Muscle layer of duodenum (tissue), 2 donors: ENCODE data around the gene GJA9.
"Not testable (repeated sequence)": the region's sequence is repeated elsewhere in the genome, so short reads cannot be mapped to it uniquely, and the experiment has no call there.

ENCODE experiments used
- H3K27ac ChIP-seq: one replicate; pipeline ENCODE4 v1.7.0; 2013; ENCODE audit warnings: mild to moderate bottlenecking, low read length
- H3K27me3 ChIP-seq: one replicate; pipeline ENCODE4 v1.7.0; 2013; ENCODE audit warnings: low read depth, mild to moderate bottlenecking, control low read depth, low read length
- H3K36me3 ChIP-seq, 2 donors: one replicate each; pipeline ENCODE4 v1.7.0; 2013; ENCODE audit warnings: low read length in 2 of 2, control low read depth in 1 of 2, mild to moderate bottlenecking in 1 of 2; ENCODE audit not compliant: insufficient read depth in 2 of 2, control insufficient read depth in 1 of 2
- H3K4me1 ChIP-seq, 2 donors: one replicate each; pipeline ENCODE4 v1.7.0; 2013; ENCODE audit warnings: low read length in 2 of 2, mild to moderate bottlenecking in 2 of 2, control low read depth in 1 of 2, moderate library complexity in 1 of 2; ENCODE audit not compliant: insufficient read depth in 2 of 2, control insufficient read depth in 1 of 2
- H3K4me3 ChIP-seq, 2 donors: one replicate each; pipeline ENCODE4 v1.7.0; 2013; ENCODE audit warnings: low read length in 2 of 2, low read depth in 1 of 2, mild to moderate bottlenecking in 1 of 2
- H3K9me3 ChIP-seq, 2 donors: one replicate each; pipeline ENCODE4 v1.7.0; 2013; ENCODE audit warnings: low read length in 2 of 2, control low read depth in 1 of 2, mild to moderate bottlenecking in 1 of 2; ENCODE audit not compliant: control insufficient read depth in 1 of 2
- donor health status: healthy.

GJA9 gene

DNA sequence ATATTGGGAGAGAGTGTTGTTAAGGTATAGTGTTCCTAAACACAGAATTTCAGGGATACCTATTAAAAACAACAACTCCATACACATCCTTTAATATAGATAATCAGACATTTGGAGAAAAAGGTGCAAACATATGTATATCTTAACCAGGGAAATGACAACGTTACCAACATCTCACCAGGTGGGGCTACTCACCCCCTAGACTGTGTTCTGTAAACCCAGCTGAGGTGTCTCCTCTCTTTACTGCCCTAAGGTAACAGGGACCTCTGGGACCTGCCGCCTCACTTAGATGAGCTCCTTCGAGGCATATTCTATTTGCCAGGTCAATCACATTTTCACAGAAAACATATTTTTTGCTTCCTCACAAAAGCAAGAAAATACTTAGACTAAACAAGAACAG, 35.2 kb downstream of the GJA9 start:
- Histone ChIP-seq H3K27me3 (no peaks in the 10 kb centered on the region), H3K27ac (no peak overlapping the region), H3K4me3 (no peak overlapping the region), H3K36me3 (peaks cover 36 to 51% of the 10 kb centered on the region in 2 donors), H3K4me1 (no peaks in the 10 kb centered on the region), H3K9me3 (no peaks in the 10 kb centered on the region)

DNA sequence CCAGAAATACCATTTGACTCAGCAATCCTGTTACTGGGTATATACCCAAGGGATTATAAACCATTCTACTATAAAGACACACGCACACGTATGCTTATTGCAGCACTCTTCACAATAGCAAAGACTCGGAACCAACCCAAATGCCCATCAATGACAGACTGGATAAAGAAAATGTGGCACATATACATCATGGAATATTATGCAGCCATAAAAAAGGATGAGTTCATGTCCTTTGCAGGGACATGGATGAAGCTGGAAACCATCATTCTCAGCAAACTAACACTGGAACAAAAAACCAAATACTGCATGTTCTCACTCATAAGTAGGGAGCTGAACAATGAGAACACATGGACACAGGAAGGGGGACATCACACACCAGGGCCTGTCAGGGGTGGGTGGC, 36.3 kb downstream of the GJA9 start:
- not testable (repeated sequence) for H3K4me3 ChIP-seq, H3K27me3 ChIP-seq, H3K27ac ChIP-seq, H3K9me3 ChIP-seq, H3K4me1 ChIP-seq
- H3K36me3 ChIP-seq: peaks cover 28 to 48% of the 10 kb centered on the region in 2 donors

DNA sequence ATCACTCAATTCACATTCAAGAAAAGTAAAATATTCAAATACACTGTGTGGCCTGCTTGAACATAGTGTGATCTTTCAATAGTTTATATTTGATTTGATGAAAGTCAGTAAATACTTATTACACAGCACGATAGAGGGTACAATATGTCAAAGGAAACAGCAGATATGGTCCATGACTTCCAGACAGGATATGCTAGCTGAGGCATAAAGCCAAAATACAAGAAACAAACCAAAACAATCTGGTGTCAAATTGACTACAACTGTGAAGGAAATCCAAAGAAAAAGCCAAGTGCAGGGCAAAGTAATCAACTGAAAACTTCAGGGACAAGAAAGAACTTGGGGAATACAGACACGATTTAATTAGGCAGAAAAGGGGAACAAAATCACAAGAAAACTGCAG, 41.1 kb downstream of the GJA9 start:
- peaks cover 27 to 37% of the 10 kb centered on the region in 2 donors for H3K36me3 ChIP-seq
- no peak overlapping the region for H3K27ac ChIP-seq
- no peak overlapping the region for H3K4me3 ChIP-seq
- no peaks in the 10 kb centered on the region for H3K27me3 ChIP-seq
- H3K9me3 ChIP-seq: no peaks in the 10 kb centered on the region
- no peaks in the 10 kb centered on the region for H3K4me1 ChIP-seq

DNA sequence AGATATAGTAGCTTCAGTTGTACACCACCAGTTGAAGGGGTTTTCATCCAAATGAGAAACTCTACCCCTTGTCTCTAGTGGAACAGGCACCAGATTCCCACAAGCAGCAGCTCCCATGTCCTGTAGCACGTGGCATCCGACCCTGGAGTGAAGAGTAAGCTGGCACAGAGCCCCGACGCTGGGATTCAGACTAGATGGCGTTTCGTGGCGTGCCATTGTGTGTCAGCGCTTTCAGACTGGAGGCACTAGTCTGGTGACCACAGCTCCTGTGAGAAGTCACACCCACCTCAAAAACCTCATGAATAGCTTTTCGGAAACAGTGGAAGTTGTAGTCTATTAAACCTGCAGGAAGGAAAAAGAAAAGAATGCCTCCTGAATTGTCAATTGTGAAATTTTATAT, 42.0 kb downstream of the GJA9 start:
- peaks cover 27 to 33% of the 10 kb centered on the region in 2 donors for H3K36me3 ChIP-seq
- H3K27me3 ChIP-seq: no peaks in the 10 kb centered on the region
- no peaks in the 10 kb centered on the region for H3K4me1 ChIP-seq
- H3K4me3 ChIP-seq: no peak overlapping the region
- no peak overlapping the region for H3K27ac ChIP-seq
- no peaks in the 10 kb centered on the region for H3K9me3 ChIP-seq

DNA sequence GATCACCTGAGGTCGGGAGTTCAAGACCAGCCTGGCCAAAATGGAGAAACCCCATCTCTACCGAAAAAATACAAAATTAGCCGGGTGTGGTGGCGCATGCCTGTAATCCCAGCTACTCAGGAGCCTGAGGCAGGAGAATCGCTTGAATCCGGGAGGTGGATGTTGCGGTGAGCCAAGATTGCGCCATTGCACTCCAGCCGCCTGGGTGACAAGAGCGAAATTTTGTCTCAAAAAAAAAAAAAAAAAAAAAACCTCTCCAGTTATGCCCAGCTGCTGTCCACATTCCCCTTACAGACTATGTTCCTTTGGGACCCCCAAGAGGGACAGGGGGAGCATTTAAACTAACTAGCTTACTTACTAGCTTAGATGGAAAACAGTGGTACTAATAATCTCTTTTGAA, 45.1 kb downstream of the GJA9 start:
- not testable (repeated sequence) for H3K4me1 ChIP-seq, H3K4me3 ChIP-seq, H3K27ac ChIP-seq, H3K27me3 ChIP-seq, H3K9me3 ChIP-seq
- peaks cover 15 to 21% of the 10 kb centered on the region in 2 donors for H3K36me3 ChIP-seq

DNA sequence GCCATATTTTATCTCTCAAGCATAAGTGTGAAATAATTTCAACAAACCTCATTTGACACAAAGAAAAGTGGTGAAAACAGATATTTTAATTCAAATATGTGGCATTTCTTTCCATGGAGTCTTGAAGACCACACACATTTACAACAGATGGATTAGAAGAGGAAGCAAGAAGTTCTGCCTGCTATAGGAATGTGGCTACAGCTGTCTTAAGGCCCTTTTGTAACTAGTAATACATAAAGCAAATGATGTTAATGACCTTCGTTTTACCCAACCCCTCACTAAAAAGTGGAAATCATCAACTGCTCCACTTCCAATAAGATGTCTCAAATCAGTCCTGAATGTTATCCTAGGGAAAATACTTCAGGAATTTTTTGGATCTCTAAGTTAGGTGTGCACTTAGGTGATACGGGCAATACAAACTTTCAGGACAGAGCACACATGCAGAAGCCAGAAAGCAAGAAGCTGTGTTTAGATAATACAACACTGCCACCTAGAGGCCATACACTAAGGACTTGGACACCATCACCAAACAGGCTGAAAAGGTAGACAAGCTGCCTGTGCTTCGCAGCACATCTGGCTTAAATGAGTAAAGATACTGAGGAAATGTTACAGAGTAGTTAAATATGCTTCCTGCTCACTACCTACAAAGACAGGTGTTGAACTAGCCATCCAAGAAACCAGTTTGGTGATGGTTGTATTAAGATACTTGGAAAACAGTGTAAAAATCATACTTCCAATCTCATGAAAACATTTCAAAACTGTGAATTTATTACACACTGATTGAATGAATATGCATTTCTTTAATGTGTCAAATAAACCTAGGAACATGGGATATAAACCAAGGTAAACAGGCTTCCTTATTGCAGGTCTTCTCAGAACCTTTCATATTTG, 46.2 kb downstream of the GJA9 start:
- H3K27me3 ChIP-seq: no peaks in the 10 kb centered on the region
- H3K4me3 ChIP-seq: no peak overlapping the region
- no peaks in the 10 kb centered on the region for H3K4me1 ChIP-seq
- H3K36me3 ChIP-seq: peaks cover 15 to 21% of the 10 kb centered on the region in 2 donors
- H3K27ac ChIP-seq: no peak overlapping the region
- no peaks in the 10 kb centered on the region for H3K9me3 ChIP-seq

DNA sequence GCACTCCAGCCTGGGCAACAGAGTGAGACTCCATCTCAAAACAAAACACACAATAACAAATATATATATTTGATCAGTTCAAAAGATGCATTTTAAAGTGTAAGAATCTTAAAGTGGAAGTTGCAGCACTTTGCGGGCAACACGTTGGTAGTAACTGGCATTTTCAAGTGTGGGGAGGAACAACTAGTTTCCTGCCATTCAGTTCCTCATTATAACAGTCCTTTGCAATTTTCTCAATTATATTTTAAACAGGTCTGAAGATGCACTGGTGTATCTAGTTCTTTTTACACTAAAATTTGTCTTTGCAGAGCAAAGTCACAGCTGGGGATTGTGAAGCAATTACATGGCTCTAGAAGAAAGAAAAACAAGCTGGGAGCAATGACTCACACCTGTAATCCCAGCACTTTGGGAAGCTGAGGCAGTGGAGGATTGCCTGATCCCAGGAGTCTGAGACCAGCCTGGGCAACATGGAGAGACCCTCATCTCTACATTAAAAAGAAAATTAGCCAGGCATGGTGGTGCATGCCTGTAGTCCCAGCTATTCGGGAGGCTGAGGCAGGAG, 47.1 kb downstream of the GJA9 start:
- Histone ChIP-seq H3K27ac (no peak overlapping the region), H3K36me3 (peaks cover 12 to 17% of the 10 kb centered on the region in 2 donors), H3K27me3 (no peaks in the 10 kb centered on the region), H3K9me3 (no peaks in the 10 kb centered on the region), H3K4me3 (no peak overlapping the region), H3K4me1 (no peaks in the 10 kb centered on the region)

DNA sequence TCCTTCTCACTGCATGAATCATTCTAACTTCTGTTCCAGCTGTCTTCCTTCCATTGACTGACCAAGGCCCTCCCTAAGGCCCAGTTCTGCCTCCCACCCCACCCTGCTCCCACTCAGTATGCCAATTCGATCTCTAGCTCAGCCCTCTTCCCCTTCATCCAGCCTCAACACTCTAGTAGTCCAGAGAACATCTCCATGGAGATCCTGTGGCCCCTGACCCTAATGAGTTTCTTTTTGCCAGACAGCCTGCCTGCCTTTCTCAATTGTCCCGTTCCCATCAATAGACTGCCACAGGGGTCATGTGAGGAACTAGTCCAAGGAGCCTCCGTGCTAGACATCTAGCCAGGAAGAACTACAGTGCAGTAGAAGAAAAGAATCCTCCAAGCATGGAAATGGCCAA, 48.2 kb downstream of the GJA9 start:
- Histone ChIP-seq H3K27me3 (no peaks in the 10 kb centered on the region), H3K4me1 (peaks cover 0 to 4% of the 10 kb centered on the region in 2 donors), H3K36me3 (peaks cover under 1 to 5% of the 10 kb centered on the region in 2 donors), H3K27ac (no peak overlapping the region), H3K4me3 (no peak overlapping the region), H3K9me3 (no peaks in the 10 kb centered on the region)

DNA sequence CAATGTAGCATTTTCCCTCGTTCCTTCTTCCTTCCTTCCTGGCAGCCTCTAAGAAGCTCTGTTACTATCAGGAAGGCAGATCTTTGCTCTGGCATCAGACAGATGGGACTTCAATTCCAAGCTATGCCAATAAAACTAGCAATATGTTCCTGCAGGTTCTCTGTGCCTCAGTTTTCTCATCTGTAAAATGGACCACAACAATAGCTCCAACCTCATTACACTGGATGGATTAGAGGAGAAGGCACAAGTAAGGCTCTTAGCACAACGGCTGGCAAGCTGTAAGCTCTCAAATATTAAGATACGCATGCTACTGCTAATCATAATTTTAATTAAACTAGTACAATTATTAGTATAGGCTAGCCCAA, 49.0 kb downstream of the GJA9 start:
- Histone ChIP-seq H3K4me1 (peaks cover 0 to 4% of the 10 kb centered on the region in 2 donors), H3K36me3 (peaks cover 0 to 4% of the 10 kb centered on the region in 2 donors), H3K9me3 (no peaks in the 10 kb centered on the region), H3K27ac (no peak overlapping the region), H3K27me3 (no peaks in the 10 kb centered on the region), H3K4me3 (no peak overlapping the region)

DNA sequence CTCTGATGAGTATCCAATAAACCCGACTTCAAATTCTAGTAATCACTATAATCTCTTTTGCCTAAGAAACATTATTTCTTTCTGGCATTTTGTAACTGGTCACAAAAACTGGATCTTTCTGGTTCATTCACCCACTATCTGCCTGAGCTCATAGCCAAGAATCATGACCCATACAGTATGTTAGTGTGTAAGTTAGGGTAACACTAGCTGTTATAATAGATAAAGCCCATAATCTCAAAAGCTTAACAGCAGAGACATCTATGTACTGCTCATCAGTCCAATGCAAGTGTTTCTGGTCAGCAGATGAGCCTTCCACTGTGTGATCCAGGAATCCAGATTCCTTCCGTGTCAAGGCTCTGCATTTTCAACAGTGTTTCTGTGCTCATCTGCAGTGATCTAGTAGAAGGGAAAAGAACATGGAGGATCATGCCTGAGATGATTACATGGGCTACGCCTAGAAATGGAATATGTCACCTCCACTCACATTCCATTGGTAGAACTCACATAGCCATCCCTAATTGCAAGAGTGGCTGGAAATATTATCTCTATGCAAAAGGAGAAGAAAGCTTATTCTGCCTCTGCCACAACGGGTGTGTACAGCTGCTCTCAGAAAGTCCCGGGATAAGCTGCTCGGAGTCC, 49.5 kb downstream of the GJA9 start:
- no peak overlapping the region for H3K27ac ChIP-seq
- H3K4me3 ChIP-seq: no peak overlapping the region
- peaks cover 0 to 4% of the 10 kb centered on the region in 2 donors for H3K4me1 ChIP-seq
- no peaks in the 10 kb centered on the region for H3K9me3 ChIP-seq
- no peaks in the 10 kb centered on the region for H3K27me3 ChIP-seq
- H3K36me3 ChIP-seq: no peaks in the 10 kb centered on the region

DNA sequence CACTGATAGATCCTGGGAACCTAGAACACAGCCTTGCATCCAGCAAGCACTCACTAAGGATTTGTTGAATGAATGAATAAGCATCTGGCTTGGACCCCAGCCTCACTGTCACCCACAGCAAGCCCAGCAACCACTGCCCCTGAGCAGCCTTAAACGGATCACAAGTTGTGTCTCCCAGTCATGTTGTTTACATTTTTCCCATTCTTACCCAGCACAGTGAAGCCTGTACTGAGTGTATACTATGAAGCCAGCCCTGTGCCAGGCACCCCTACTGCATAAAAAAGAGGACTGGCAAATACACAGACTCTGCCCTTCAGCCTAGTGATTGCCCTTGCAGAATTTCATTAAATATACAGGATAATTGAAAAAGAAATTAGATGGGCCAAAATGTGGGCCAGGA, 52.0 kb downstream of the GJA9 start:
- no peak overlapping the region for H3K4me3 ChIP-seq
- no peaks in the 10 kb centered on the region for H3K36me3 ChIP-seq
- H3K4me1 ChIP-seq: peaks cover 0 to 4% of the 10 kb centered on the region in 2 donors
- H3K27ac ChIP-seq: no peak overlapping the region
- H3K27me3 ChIP-seq: no peaks in the 10 kb centered on the region
- no peaks in the 10 kb centered on the region for H3K9me3 ChIP-seq
